Right atrium auricular region (tissue), 2 donors: Measurements from ENCODE around the gene LRRK1. TPM values are rescaled to one million over a fixed set of nuclear protein-coding genes. Genes with fewer than 3 reads are reported as not detected.

Experiments used
- DNase-seq: peaks from one replicate; pipeline ENCODE4 v3.0.0-alpha.2; 2019; ENCODE audit warnings: low spot score
- H3K27ac ChIP-seq, 2 donors: fragments of 200-600 bp; sonication (generic); 1 replicate in 1 of 2; 2 replicates in 1 of 2; pipeline ENCODE4 v1.5.1; 2016 to 2019
- H3K27me3 ChIP-seq, 2 donors: fragments of 200-600 bp; sonication (generic); one replicate each; pipeline versions ENCODE4 v1.5.1 to v1.6.0; 2017 to 2019
- H3K36me3 ChIP-seq: fragments of 200-600 bp; sonication (generic); one replicate; pipeline ENCODE4 v1.5.1; 2016
- H3K4me1 ChIP-seq, 2 donors: fragments of 200-600 bp; sonication (generic); one replicate each; pipeline versions ENCODE4 v1.5.1 to v1.6.0; 2017 to 2019
- H3K4me3 ChIP-seq, 2 donors: fragments of 200-600 bp; sonication (generic); 1 replicate in 1 of 2; 2 replicates in 1 of 2; pipeline ENCODE4 v1.5.1; 2017 to 2019; ENCODE audit warnings: mild to moderate bottlenecking in 1 of 2, moderate library complexity in 1 of 2
- H3K9me3 ChIP-seq, 2 donors: fragments of 200-600 bp; sonication (generic); one replicate each; pipeline ENCODE4 v1.5.1; 2019
- total RNA-seq, 2 donors: library from RNA; depleted of rRNA; stranded (reverse); fragments of >200 nt; gene quantifications; one replicate each; pipeline ENCODE4 v1.1.0, GENCODE V29; 2016
- TF ChIP-seq, protein P1 (sequence below), 2 donors: fragments of 200-600 bp; sonication (generic); IDR thresholded peaks; one replicate each; pipeline ENCODE4 v1.5.1; 2019; ENCODE audit warnings: antibody characterized with exemption in 2 of 2

Gene LRRK1
- total RNA-seq, 2 donors from 2014 or later = 1.9 to 4.4 TPM

- peaks cover 0 to 13% of the 10 kb centered on the region in 2 donors for H3K4me1 ChIP-seq
- DNase-seq = peak; percentile 57
- H3K36me3 ChIP-seq = no peaks in the 10 kb centered on the region
- H3K27me3 ChIP-seq = no peaks in the 10 kb centered on the region
- H3K27ac ChIP-seq = no peak overlapping the region
- H3K9me3 ChIP-seq = no peaks in the 10 kb centered on the region
- H3K4me3 ChIP-seq = no peak overlapping the region
- TF ChIP-seq, protein P1, sequence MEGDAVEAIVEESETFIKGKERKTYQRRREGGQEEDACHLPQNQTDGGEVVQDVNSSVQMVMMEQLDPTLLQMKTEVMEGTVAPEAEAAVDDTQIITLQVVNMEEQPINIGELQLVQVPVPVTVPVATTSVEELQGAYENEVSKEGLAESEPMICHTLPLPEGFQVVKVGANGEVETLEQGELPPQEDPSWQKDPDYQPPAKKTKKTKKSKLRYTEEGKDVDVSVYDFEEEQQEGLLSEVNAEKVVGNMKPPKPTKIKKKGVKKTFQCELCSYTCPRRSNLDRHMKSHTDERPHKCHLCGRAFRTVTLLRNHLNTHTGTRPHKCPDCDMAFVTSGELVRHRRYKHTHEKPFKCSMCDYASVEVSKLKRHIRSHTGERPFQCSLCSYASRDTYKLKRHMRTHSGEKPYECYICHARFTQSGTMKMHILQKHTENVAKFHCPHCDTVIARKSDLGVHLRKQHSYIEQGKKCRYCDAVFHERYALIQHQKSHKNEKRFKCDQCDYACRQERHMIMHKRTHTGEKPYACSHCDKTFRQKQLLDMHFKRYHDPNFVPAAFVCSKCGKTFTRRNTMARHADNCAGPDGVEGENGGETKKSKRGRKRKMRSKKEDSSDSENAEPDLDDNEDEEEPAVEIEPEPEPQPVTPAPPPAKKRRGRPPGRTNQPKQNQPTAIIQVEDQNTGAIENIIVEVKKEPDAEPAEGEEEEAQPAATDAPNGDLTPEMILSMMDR (IDR thresholded peaks at IDR 0.05) = no peak
These were observed 99.3 kb downstream of the LRRK1 start for GRCh38 chr15:101018450-101018849.

GRCh38 chr15:101019366-101019896 is 100.3 kb downstream of the LRRK1 start:
- H3K4me1 ChIP-seq = peaks cover 0 to 18% of the 10 kb centered on the region in 2 donors
- no peaks in the 10 kb centered on the region for H3K9me3 ChIP-seq
- H3K36me3 ChIP-seq = no peaks in the 10 kb centered on the region
- H3K27ac ChIP-seq = no peak overlapping the region
- no peaks in the 10 kb centered on the region for H3K27me3 ChIP-seq
- no peak overlapping the region for H3K4me3 ChIP-seq
- peak; percentile 32 for DNase-seq
- TF ChIP-seq, protein P1 (IDR thresholded peaks at IDR 0.05) = no peak

DNA sequence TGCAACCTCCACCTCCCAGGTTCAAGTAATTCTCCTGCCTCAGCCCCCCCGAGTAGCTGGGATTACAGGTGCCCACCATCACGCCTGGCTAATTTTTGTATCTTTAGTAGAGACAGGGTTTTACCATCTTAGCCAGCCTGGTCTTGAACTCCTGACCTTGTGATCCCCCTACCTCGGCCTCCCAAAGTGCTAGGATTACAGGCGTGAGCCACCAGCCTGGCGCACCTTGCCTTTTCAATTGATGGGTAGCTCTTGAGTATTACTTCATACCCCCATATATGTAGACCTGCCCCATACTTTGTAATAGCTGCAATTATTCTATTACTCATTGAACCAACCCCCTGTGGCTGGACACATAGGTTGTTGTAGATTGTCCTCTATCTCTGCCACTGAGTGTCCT is 101.3 kb downstream of the LRRK1 start:
- Histone ChIP-seq H3K9me3 (no peaks in the 10 kb centered on the region), H3K36me3 (no peaks in the 10 kb centered on the region), H3K4me3 (no peak overlapping the region), H3K27ac (no peak overlapping the region), H3K4me1 (peaks cover 0 to 20% of the 10 kb centered on the region in 2 donors), H3K27me3 (no peaks in the 10 kb centered on the region)
- peak; percentile 44 for DNase-seq
- TF ChIP-seq, protein P1 (IDR thresholded peaks at IDR 0.05) = no peak

GRCh38 chr15:101020945-101021344 is 101.8 kb downstream of the LRRK1 start:
- H3K9me3 ChIP-seq = no peaks in the 10 kb centered on the region
- no peaks in the 10 kb centered on the region for H3K36me3 ChIP-seq
- H3K27ac ChIP-seq = no peak overlapping the region
- TF ChIP-seq, protein P1 (IDR thresholded peaks at IDR 0.05) = no peak
- no peak overlapping the region for H3K4me3 ChIP-seq
- peaks cover 0 to 19% of the 10 kb centered on the region in 2 donors for H3K4me1 ChIP-seq
- peak; percentile 32 for DNase-seq
- no peaks in the 10 kb centered on the region for H3K27me3 ChIP-seq

DNA sequence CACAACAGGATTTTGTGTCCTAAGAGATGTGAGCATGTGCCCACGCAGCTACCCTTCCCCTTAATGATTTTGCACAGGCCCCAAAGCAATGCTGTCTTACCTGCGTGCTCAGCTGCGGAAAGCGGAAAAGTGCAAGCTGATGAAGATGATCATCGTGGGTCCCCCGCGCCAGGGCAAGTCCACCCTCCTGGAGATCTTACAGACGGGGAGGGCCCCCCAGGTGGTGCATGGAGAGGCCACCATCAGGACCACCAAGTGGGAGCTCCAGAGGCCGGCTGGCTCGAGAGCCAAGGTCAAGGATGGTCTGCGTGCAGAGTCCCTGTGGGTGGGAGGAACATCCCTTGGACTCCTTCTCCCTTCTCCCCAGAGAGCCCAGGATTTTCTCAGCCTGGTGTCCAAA is 103.1 kb downstream of the LRRK1 start:
- no peaks in the 10 kb centered on the region for H3K36me3 ChIP-seq
- peaks cover 0 to 32% of the 10 kb centered on the region in 2 donors for H3K4me1 ChIP-seq
- no peak overlapping the region for H3K4me3 ChIP-seq
- H3K27ac ChIP-seq = peak overlapping the region; percentile 71 to 74
- DNase-seq = peak; percentile 36
- H3K9me3 ChIP-seq = no peaks in the 10 kb centered on the region
- TF ChIP-seq, protein P1 (IDR thresholded peaks at IDR 0.05) = no peak
- H3K27me3 ChIP-seq = no peaks in the 10 kb centered on the region

DNA sequence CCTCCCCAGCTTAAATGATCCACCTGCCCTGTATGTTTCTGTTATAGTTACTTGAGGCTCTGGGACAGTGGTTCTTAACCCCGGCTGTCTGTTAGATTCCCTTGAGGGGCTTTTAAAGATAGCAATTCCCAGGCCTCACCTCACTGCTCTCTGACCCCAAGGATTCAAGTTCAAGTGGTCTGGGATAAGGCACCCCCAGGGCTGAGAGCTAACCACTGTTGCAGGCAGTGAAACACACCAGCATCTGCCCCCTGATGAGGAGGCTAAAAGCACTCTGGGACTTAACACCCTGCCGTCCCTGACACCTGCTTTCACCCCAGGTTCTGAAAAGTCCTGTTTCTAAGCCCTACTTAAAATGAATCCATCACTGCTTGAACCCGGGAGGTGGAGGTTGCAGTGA is 103.7 kb downstream of the LRRK1 start:
- no peaks in the 10 kb centered on the region for H3K9me3 ChIP-seq
- TF ChIP-seq, protein P1 (IDR thresholded peaks at IDR 0.05) = no peak
- H3K36me3 ChIP-seq = no peaks in the 10 kb centered on the region
- peaks cover 0 to 32% of the 10 kb centered on the region in 2 donors for H3K4me1 ChIP-seq
- no peaks in the 10 kb centered on the region for H3K27me3 ChIP-seq
- H3K4me3 ChIP-seq = no peak overlapping the region
- peak overlapping the region; percentile 71 to 74 for H3K27ac ChIP-seq
- DNase-seq = peak; percentile 26
